K562 (cell line): ENCODE measurements around the gene POLR2H. TPM values are rescaled to one million over a fixed set of nuclear protein-coding genes. Genes with fewer than 3 reads are reported as not detected.

Source experiments
- ARID4B ChIP-seq: sonication (generic); formaldehyde crosslinking; IDR thresholded peaks from 2 replicates; pipeline ENCODE4 v1.8.0; 2022; ENCODE audit warnings: mild to moderate bottlenecking, missing genetic modification reagents
- CBX2 ChIP-seq: fragments of 200-600 bp; sonication (generic); IDR thresholded peaks from one replicate; pipeline ENCODE4 v1.6.1; 2012; ENCODE audit warnings: mild to moderate bottlenecking, low read length, inconsistent platforms; ENCODE audit not compliant: insufficient read depth, poor library complexity, severe bottlenecking
- EHMT2 ChIP-seq: fragments of 450-650 bp; IDR thresholded peaks from 2 replicates; pipeline ENCODE4 v1.6.1; 2018; ENCODE audit warnings: antibody characterized with exemption
- GABPB1 ChIP-seq: sonication (generic); formaldehyde crosslinking; IDR thresholded peaks from 2 replicates; pipeline ENCODE4 v1.8.0; 2022; ENCODE audit warnings: mild to moderate bottlenecking, missing genetic modification reagents
- HDAC8 ChIP-seq: fragments of 450-650 bp; IDR thresholded peaks from 2 replicates; pipeline ENCODE4 v1.6.1; 2016; ENCODE audit warnings: mild to moderate bottlenecking, missing genetic modification characterization, moderate library complexity, missing compliant biosample characterization
- HMGXB4 ChIP-seq: sonication (generic); formaldehyde crosslinking; IDR thresholded peaks from 2 replicates; pipeline ENCODE4 v1.8.1; 2023; ENCODE audit warnings: mild to moderate bottlenecking, missing genetic modification reagents
- HOXB6 ChIP-seq: fragments of 250-450 bp; sonication (Bioruptor Pico); IDR thresholded peaks from 2 replicates; pipeline ENCODE4 v1.5.1; 2022; ENCODE audit warnings: mild to moderate bottlenecking, borderline replicate concordance
- MAFK ChIP-seq: IDR thresholded peaks from 2 replicates; pipeline ENCODE4 v1.6.1; 2011; ENCODE audit warnings: low read length, improper control_type of control experiment
- NFYB ChIP-seq: IDR thresholded peaks from 2 replicates; pipeline ENCODE4 v1.6.1; 2011; ENCODE audit warnings: mild to moderate bottlenecking, moderate library complexity; ENCODE audit not compliant: insufficient read length; ENCODE audit errors: extremely low read depth
- NONO ChIP-seq, 2 experiments: fragments of 200-400 bp in 1 of 2; fragments of 450-650 bp in 1 of 2; formaldehyde crosslinking in 1 of 2; IDR thresholded peaks; 2 replicates each; pipeline ENCODE4 v1.6.1; 2017; ENCODE audit warnings: low read depth in 2 of 2, mild to moderate bottlenecking in 2 of 2, moderate library complexity in 2 of 2, low read length in 1 of 2
- PHTF2 ChIP-seq: fragments of 250-450 bp; sonication (Bioruptor Pico); IDR thresholded peaks from 2 replicates; pipeline ENCODE4 v1.5.0; 2021; ENCODE audit warnings: mild to moderate bottlenecking
- POLR3G ChIP-seq: IDR thresholded peaks from 2 replicates; pipeline ENCODE4 v1.6.1; 2011; ENCODE audit not compliant: insufficient read length, insufficient replicate concordance; ENCODE audit errors: extremely low read depth
- RB1 ChIP-seq: fragments of 450-650 bp; IDR thresholded peaks from 2 replicates; pipeline ENCODE4 v1.6.1; 2017; ENCODE audit warnings: low read depth, mild to moderate bottlenecking
- RBFOX2 ChIP-seq: fragments of 200-400 bp; formaldehyde crosslinking; IDR thresholded peaks from 2 replicates; pipeline ENCODE4 v1.6.1; 2017; ENCODE audit warnings: low read depth, mild to moderate bottlenecking, low read length, moderate library complexity
- RFX5 ChIP-seq: IDR thresholded peaks from 2 replicates; pipeline ENCODE4 v1.6.1; 2011; ENCODE audit warnings: low read depth, mild to moderate bottlenecking, improper control_type of control experiment, low read length
- SETDB1 ChIP-seq: IDR thresholded peaks from one replicate; pipeline ENCODE4 v1.6.1; 2012; ENCODE audit warnings: low read length, control low read depth, inconsistent platforms
- SNRNP70 ChIP-seq: fragments of 200-400 bp; formaldehyde crosslinking; optimal IDR thresholded peaks from 2 replicates; pipeline ENCODE3; 2017; ENCODE audit warnings: low read depth, low read length
- USF1 ChIP-seq: sonication (generic); formaldehyde crosslinking; IDR thresholded peaks from 2 replicates; pipeline ENCODE4 v1.9.0; 2022; ENCODE audit warnings: mild to moderate bottlenecking, missing genetic modification reagents
- ZFP36 ChIP-seq: fragments of 150-350 bp; IDR thresholded peaks from 2 replicates; pipeline ENCODE4 v1.6.1; 2018; ENCODE audit warnings: low read length, low read depth; ENCODE audit not compliant: partially characterized antibody
- ZNF655 ChIP-seq: fragments of 250-450 bp; sonication (Bioruptor Pico); IDR thresholded peaks from 2 replicates; pipeline ENCODE4 v1.5.0; 2021
- polyA plus RNA-seq, 8 experiments: library from polyadenylated mRNA; depleted of rRNA in 4 of 8; stranded (reverse) in 5 of 8; unstranded in 3 of 8; fragments of >200 nt; fragmentation: Nextera tagmentation in 2 of 8; fragmentation: Illumina TruSeq in 1 of 8; extraction: Ambion mirVana in 2 of 8; extraction: Trizol in 1 of 8; gene quantifications; 2 replicates each; pipeline versions ENCODE4 v1.2.1 to v1.2.3, GENCODE V29; 2011 to 2014; ENCODE audit warnings: inconsistent platforms in 1 of 8, missing spikeins in 1 of 8
- total RNA-seq, 7 experiments: library from RNA; depleted of rRNA in 6 of 7; stranded (reverse); fragments of >200 nt in 6 of 7; fragmentation: Illumina TruSeq in 2 of 7; extraction: Trizol in 2 of 7; gene quantifications; 2 replicates each; pipeline versions ENCODE4 v1.2.1 to v1.2.3, GENCODE V29; 2011 to 2021; ENCODE audit warnings: low replicate concordance in 1 of 7

POLR2H gene
- total and polyA plus RNA-seq, 9 of the 15 experiments (the other 6 are each of a cell fraction or from before 2014, with no cell fraction given), result 128 to 512 (median 220) TPM

GRCh38 chr3:184371570-184372018, 10.1 kb downstream of the POLR2H start (continued):
- TF ChIP-seq HMGXB4 (CRISPR knock-in tag), result no peak
- TF ChIP-seq SNRNP70, result no peak
- no peak for TF ChIP-seq RBFOX2
- TF ChIP-seq PHTF2, result no peak
- TF ChIP-seq CBX2, result no peak
- TF ChIP-seq GABPB1 (CRISPR knock-in tag), result peak; percentile 33; the same call in 1 of the 2 replicates
- no peak for TF ChIP-seq RFX5
- TF ChIP-seq ZFP36, result peak; percentile 18
- 0 out of 2 replicates have a peak, but pooled peaks have one; percentile 15 for TF ChIP-seq USF1
- TF ChIP-seq ZNF655 (CRISPR knock-in tag), result no peak
- no peak for TF ChIP-seq POLR3G
- TF ChIP-seq RB1, result peak; percentile 67; the same call in 1 of the 2 replicates
- TF ChIP-seq NFYB, result no peak
- TF ChIP-seq MAFK, result no peak; the same call in 1 of the 2 replicates
- no peak for TF ChIP-seq SETDB1
- TF ChIP-seq HDAC8 (tag), result no peak
- TF ChIP-seq HOXB6 (CRISPR knock-in tag), result no peak
- no peak for TF ChIP-seq NONO (IDR thresholded peaks at IDR 0.05; ENCODE audit: low read depth in 2 of 2, low read length in 1 of 2)
- TF ChIP-seq EHMT2, result no peak
- TF ChIP-seq ARID4B (CRISPR knock-in tag), result 0 out of 2 replicates have a peak, but pooled peaks have one; percentile 50
